Measurements from ENCODE around the gene MFAP2. TPM values are rescaled to one million over a fixed set of nuclear protein-coding genes. Genes with fewer than 3 reads are reported as not detected.
A peak's percentile ranks its signal among the peaks of the same experiment; 100 is the strongest.

The MFAP2 gene
- total and polyA plus RNA-seq, 2 experiments from 2014 or later, result 129 to 255 TPM

GRCh38 chr1:16982902-16983301 is 2.5 kb upstream of the MFAP2 start:
- Histone ChIP-seq H3F3A (replicated peaks; ENCODE audit: low read depth) (peaks cover 15% of the 10 kb centered on the region; the same call in 1 of the 2 replicates), H3K79me2 (replicated peaks; ENCODE audit: insufficient read depth) (peaks cover 21% of the 10 kb centered on the region), H3K4me2 (no peak overlapping the region), H3K4me3 (no peak overlapping the region), H3K4me1 (ENCODE audit: insufficient read depth) (peaks cover 7% of the 10 kb centered on the region), H3K27ac (ENCODE audit: low read depth) (no peak overlapping the region), H2AFZ (peak overlapping the region; percentile 43; the same call in 1 of the 2 replicates), H4K20me1 (replicated peaks; ENCODE audit: insufficient read depth) (no peaks in the 10 kb centered on the region), H3K9me2 (ENCODE audit: insufficient read depth) (no peaks in the 10 kb centered on the region), H3K36me3 (ENCODE audit: insufficient read depth) (no peaks in the 10 kb centered on the region), H3K27me3 (ENCODE audit: insufficient read depth) (no peaks in the 10 kb centered on the region)
- peaks cover 29% of the 10 kb centered on the region for H3K4me1 Mint-ChIP-seq
- no peaks in the 10 kb centered on the region; the same call in 2 of the 3 replicates for H3K9me3 Mint-ChIP-seq
- DNase-seq (ENCODE audit: low spot score) (no peak), ATAC-seq (no peak)
- peaks cover 19% of the 10 kb centered on the region for H3K27me3 Mint-ChIP-seq (ENCODE audit: insufficient read depth, low read depth, poor library complexity)
- H3K4me3 Mint-ChIP-seq, result no peak overlapping the region; the same call in 2 of the 3 replicates
- TF ChIP-seq JUNB (IDR thresholded peaks at IDR 0.05; ENCODE audit: unreplicated experiment) (no peak), STAT1 (IDR thresholded peaks at IDR 0.05; ENCODE audit: unreplicated experiment) (no peak), CREB1 (CRISPR knock-in tag; IDR thresholded peaks at IDR 0.05; ENCODE audit: low read depth) (no peak)
- H3K27ac Mint-ChIP-seq, result no peak overlapping the region
- H3K36me3 Mint-ChIP-seq (ENCODE audit: low read depth), result peaks cover 7% of the 10 kb centered on the region; the same call in 2 of the 3 replicates

- H4K20me1 ChIP-seq (replicated peaks; ENCODE audit: insufficient read depth), result no peaks in the 10 kb centered on the region; the same call in 1 of the 2 replicates
- peaks cover 7% of the 10 kb centered on the region for H3K4me1 ChIP-seq (ENCODE audit: insufficient read depth)
- DNase-seq (ENCODE audit: low spot score) (no peak), ATAC-seq (no peak)
- H3K27ac ChIP-seq (ENCODE audit: low read depth), result no peak overlapping the region
- peaks cover 27% of the 10 kb centered on the region for H3K79me2 ChIP-seq (replicated peaks; ENCODE audit: insufficient read depth)
- H3K36me3 ChIP-seq (ENCODE audit: insufficient read depth), result no peaks in the 10 kb centered on the region
- no peak overlapping the region for H3K4me3 ChIP-seq
- H3K4me2 ChIP-seq, result no peak overlapping the region
- Mint-ChIP-seq H3K4me3 (peak overlapping the region; percentile 72), H3K9me3 (no peaks in the 10 kb centered on the region; the same call in 2 of the 3 replicates), H3K27me3 (ENCODE audit: insufficient read depth, low read depth, poor library complexity) (peaks cover 22% of the 10 kb centered on the region), H3K27ac (no peak overlapping the region), H3K36me3 (ENCODE audit: low read depth) (peaks cover 17% of the 10 kb centered on the region), H3K4me1 (peaks cover 37% of the 10 kb centered on the region)
- H3F3A ChIP-seq (replicated peaks; ENCODE audit: low read depth), result peaks cover 15% of the 10 kb centered on the region; the same call in 1 of the 2 replicates
- peak overlapping the region; percentile 28; the same call in 1 of the 2 replicates for H2AFZ ChIP-seq
- H3K27me3 ChIP-seq (ENCODE audit: insufficient read depth), result no peaks in the 10 kb centered on the region
- no peaks in the 10 kb centered on the region for H3K9me2 ChIP-seq (ENCODE audit: insufficient read depth)
- TF ChIP-seq REST (IDR thresholded peaks at IDR 0.05; ENCODE audit: unreplicated experiment) (no peak), STAT1 (IDR thresholded peaks at IDR 0.05; ENCODE audit: unreplicated experiment) (no peak), ZNF114 (CRISPR knock-in tag; IDR thresholded peaks at IDR 0.05) (no peak), EZH2phosphoT487 (IDR thresholded peaks at IDR 0.05; ENCODE audit: unreplicated experiment) (no peak), ETS1 (IDR thresholded peaks at IDR 0.05) (no peak), CREB1 (CRISPR knock-in tag; IDR thresholded peaks at IDR 0.05; ENCODE audit: low read depth) (no peak), POLR2AphosphoS5 (IDR thresholded peaks at IDR 0.05; ENCODE audit: low read depth) (no peak)
- TF ChIP-seq, protein P1, sequence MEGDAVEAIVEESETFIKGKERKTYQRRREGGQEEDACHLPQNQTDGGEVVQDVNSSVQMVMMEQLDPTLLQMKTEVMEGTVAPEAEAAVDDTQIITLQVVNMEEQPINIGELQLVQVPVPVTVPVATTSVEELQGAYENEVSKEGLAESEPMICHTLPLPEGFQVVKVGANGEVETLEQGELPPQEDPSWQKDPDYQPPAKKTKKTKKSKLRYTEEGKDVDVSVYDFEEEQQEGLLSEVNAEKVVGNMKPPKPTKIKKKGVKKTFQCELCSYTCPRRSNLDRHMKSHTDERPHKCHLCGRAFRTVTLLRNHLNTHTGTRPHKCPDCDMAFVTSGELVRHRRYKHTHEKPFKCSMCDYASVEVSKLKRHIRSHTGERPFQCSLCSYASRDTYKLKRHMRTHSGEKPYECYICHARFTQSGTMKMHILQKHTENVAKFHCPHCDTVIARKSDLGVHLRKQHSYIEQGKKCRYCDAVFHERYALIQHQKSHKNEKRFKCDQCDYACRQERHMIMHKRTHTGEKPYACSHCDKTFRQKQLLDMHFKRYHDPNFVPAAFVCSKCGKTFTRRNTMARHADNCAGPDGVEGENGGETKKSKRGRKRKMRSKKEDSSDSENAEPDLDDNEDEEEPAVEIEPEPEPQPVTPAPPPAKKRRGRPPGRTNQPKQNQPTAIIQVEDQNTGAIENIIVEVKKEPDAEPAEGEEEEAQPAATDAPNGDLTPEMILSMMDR (conservative IDR thresholded peaks at IDR 0.05; ENCODE audit: low read depth in 2 of 2), result no peak
Measured at GRCh38 chr1:16981269-16981849, 939 bp upstream of the MFAP2 start.
